Renal cortex interstitium (tissue), 11 donors: ENCODE measurements around the gene MTCH1. TPM values are rescaled to one million over a fixed set of nuclear protein-coding genes. Genes with fewer than 3 reads are reported as not detected.
"Not testable (repeated sequence)": the region's sequence is repeated elsewhere in the genome, so short reads cannot be mapped to it uniquely, and the experiment has no call there.

Source experiments
- DNase-seq, 11 donors: peaks; one replicate each; pipeline ENCODE4 v3.0.0-alpha.2; 2013; ENCODE audit warnings: low read depth in 9 of 11, low spot score in 4 of 11; ENCODE audit errors: extremely low read depth in 1 of 11
- polyA plus RNA-seq, 3 donors: library from polyadenylated mRNA; unstranded; fragments of 120-200 nt; gene quantifications; one replicate each; pipeline ENCODE4 v1.2.1, GENCODE V29; 2013; ENCODE audit not compliant: insufficient read length in 3 of 3

The MTCH1 gene
- polyA plus RNA-seq, 3 donors, result 146 to 187 (median 167) TPM

GRCh38 chr6:36963451-36964290 lies 22.3 kb downstream of the MTCH1 start:
- DNase-seq, result no peak

DNA sequence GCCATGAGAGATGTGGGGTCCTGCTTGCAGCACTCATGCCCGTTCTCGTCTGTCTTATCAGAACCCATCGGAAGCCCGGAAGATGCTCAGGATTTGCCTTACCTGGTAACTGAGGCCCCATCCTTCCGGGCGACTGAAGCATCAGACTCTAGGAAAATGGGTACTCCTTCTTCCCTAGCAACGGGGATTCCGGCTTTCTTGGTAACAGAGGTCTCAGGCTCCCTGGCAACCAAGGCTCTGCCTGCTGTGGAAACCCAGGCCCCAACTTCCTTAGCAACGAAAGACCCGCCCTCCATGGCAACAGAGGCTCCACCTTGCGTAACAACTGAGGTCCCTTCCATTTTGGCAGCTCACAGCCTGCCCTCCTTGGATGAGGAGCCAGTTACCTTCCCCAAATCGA lies 23.1 kb downstream of the MTCH1 start:
- no peak for DNase-seq

GRCh38 chr6:36961441-36962435 lies 24.3 kb downstream of the MTCH1 start:
- DNase-seq, result no peak

DNA sequence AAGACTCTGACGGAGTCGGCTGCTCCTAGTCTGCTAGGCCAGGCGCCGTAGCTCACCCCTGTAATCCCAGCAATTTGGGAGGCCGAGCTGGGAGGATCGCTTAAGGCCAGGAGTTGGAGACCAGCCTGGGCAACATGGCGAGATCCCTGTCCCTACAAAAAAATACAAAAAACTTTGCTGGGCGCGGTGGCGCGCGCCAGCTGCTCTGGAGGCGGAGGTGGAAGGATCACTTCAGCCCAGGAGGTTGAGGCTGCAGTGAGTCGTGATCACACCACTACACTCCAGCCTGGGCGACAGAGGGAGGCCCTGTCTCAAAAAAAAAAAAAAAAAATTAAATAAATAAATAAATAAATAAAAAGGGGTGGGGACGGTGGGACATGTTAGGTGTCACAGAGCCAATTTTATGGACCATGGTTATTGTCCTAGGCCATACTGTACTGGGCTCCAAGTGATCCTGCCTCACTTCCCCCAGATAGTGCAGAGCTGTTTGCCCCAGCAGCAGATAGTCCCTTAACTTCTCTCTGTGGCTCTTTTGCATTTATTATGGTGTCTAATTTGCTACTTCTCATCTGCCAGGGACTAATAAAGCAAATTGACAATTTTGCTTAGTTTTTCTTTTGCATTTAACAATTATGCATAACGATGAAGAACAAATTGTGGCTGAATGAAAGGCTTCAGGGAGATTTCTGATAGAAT lies 26.3 kb downstream of the MTCH1 start:
- DNase-seq, result no peak

DNA sequence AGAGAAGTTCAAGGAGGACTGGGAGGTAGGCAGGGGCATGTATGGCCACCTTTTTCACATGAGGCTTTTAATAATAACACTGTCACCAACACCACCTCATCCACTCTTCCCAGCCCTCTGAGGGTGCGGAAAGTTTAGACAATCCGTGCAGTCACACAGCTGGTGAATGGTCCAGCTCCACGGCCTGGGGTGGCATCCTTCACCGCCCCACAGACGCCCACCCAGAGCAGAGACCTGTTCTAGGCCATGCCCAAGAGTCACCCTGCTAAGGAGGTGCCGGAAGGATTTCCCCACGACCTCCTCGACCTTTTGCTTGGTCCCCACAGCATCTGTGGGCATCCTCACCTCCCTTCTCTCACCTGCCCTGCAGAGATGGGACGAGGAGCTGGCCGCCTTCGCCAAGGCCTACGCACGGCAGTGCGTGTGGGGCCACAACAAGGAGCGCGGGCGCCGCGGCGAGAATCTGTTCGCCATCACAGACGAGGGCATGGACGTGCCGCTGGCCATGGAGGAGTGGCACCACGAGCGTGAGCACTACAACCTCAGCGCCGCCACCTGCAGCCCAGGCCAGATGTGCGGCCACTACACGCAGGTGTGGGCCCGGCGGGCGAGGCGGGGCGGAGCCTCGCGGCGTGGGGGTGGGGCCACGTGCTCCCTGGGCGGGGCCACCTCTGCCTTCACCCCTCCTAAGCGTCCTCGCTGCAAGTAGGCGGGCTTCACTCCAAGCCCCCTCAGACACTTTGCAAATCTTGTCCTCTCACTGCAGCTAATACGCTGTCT lies 27.0 kb downstream of the MTCH1 start:
- no peak for DNase-seq

- no peak for DNase-seq
Measured at GRCh38 chr6:36957773-36958271, 28.2 kb downstream of the MTCH1 start.

DNA sequence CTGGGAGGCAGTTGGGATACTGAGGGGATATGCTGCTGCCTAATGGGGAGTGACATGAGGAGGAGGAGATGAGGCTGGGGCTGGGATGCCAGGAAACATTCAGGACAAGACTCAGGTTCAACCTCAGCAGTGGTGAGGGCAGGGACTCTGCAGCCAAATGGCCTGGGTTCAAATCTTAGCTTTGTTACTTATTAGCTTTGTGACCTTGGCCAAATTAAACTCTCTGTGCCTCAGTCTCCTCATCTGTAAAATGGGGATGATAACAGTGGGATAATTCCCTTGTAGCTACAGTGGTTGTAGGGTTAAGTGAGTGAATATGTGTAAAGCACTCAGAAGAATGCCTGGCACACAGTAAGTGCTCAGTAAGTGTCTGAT lies 29.6 kb downstream of the MTCH1 start:
- DNase-seq, result no peak

GRCh38 chr6:36955671-36956445 lies 30.1 kb downstream of the MTCH1 start:
- DNase-seq, result no peak

DNA sequence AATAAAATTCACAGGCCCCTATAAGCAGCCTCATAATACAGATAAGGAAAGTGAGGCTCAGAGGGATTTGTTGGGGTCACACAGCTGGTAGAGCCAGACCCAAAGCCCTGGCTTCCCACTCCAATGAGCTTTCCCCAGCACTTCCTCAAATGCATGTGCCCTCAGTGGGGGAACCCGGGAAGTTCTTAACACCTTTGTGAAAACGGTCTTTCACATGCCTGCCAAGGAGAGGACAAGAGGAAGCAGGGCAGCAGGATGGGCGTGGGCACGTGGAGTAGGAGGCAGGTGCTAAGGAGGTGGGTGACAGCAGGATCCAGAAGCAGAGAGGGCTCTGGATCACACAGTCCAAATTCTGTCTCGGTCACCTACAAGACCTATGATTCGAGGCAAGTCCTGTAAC lies 30.9 kb downstream of the MTCH1 start:
- DNase-seq, result no peak

DNA sequence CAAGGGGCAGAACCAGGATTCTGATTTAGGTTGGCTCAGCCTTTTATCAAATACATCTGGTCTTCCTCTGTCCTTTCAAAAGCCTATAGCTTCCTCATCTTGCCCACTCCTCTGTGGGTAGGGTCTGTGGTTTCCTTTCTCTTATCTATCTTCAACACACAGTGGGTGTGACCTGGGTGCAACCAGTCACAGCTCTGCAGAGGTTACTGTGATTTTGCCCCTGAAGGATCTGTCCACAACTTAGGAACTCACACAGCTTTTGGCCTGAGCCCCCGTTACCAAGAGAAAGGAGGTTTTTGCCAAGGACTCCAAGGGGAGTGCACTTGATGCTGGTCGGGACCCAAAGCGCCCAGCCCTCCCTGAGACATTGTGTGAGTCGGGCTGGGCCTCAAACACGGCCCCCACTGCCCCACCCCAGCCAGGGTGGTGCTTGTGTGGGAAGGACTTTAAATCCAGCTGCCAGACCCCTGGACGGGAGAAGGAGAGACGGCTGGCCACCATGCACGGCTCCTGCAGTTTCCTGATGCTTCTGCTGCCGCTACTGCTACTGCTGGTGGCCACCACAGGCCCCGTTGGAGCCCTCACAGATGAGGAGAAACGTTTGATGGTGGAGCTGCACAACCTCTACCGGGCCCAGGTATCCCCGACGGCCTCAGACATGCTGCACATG lies 31.6 kb downstream of the MTCH1 start, which contains the start of gene PI16:
Gene PI16 (plus strand): TSS at position 477 of the 670 bp plus-strand sequence. CDS start 23 bp downstream, at position 500.
- no peak for DNase-seq

- no peak for DNase-seq
Measured at GRCh38 chr6:36953931-36954261, 32.1 kb downstream of the MTCH1 start.

DNA sequence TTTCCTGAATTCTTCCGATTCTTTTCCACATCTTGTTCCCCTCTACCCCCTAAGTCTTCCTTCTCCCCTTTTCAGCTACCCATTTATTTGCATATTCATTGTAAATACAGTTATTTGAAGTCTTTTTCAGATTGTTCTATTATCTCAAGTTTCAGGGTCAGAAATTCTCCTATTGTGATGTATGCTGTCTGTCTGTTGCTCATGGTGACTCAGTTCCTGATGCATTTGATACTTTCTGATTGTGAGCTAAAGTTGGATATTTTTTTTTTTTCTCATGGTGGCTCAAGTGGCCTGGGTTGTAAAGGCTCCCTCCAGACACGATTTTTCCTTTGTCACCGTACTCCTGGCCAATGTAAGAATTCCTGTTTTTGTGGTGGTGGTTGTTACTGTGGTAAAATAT lies 36.4 kb downstream of the MTCH1 start:
- DNase-seq, result no peak

DNA sequence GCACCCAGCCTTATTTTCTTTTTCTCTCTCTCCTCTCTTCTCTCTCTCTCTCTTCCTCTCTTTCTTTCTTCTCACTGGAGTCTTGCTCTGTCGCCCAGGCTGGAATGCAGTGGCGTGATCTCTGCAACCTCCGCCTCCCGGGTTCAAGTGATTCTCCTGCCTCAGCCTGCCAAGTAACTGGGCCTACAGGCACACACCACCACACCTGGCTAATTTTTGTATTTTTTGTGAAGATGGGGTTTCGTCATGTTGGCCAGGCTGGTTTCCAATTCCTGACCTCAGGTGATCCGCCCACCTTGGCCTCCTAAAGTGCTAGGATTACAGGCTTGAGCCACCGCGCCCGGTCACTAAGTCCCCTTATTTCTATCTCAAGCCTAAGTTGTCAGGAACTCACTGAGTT lies 36.9 kb downstream of the MTCH1 start:
- DNase-seq, result not testable (repeated sequence)

- no peak for DNase-seq
Measured at GRCh38 chr6:36947570-36948351, 38.2 kb downstream of the MTCH1 start.

GRCh38 chr6:36946526-36946925 lies 39.5 kb downstream of the MTCH1 start:
- DNase-seq, result no peak

- DNase-seq, result no peak
Measured at GRCh38 chr6:36945301-36945700, 40.7 kb downstream of the MTCH1 start.

DNA sequence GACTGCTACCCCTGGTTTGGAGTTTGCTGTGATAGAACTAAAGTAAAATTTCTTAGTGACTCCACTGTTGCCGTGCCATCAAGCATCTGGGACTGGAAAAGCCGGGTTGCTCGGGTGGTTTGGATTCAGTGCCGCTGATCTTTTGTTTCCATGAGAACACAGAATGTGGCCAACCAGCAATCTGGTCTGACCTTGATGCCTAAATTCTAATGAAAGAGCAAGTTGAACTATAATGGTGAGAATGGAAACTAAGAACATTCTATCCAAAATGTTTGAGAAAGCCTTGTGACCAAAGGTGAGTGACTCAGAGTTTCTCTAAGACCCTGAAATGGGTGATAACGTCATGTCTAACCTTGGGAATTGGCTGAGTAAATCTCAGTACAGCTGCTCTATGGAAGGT lies 41.3 kb downstream of the MTCH1 start:
- no peak for DNase-seq
